Measurements from ENCODE around the gene KCNJ1.
A peak's percentile ranks its signal among the peaks of the same experiment; 100 is the strongest.

Gene KCNJ1

DNA sequence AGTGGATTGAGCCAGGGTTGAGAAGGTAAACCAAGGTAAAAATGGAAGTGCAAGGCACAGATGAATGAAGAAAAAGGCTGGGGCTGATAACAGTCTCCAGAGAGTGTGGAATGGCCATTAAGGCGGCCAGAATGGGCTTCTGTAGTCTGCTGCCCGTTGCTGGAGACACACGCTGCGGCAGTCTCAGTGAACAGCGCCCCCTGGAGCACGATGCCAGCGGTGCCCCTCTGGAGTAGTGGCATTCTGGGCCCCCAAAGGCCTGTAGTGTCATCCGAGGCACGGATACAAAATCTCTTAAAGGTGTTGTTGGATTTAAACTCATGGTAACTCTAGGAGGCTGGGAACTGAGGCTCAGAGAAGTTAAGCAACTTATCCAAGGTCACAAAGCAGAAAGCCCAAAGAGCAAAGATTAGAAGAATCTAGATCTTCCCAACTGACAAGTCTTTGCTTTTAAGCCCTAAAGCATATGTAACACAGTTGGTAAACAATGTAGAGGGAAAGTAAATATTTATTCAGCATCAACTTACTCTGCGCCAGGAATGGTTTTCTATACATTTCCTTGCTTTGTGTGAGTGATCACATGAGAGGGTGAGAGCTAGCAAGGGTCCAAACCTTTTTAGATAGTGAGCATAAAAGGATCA lies 18.2 kb downstream of the KCNJ1 start:
- DNase-seq (ENCODE audit: low read depth) = no peak

DNA sequence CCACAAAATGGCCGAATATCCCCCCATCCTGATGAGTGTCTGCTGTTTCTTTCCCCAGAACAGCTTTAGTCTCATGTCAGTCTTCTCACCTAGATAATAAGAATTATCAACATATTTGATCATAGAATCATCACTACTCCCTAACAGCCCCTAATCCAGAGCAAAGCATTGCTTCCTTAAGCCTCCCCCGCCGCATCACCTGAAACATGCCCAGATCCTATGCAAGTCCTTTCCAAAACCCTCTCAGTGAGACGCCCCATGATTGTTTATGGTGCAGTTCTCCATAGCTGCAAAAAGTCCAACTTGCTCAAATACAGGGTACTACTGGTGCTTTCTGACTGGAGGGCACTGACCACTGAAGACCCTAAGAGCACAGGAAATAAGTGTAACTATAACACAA lies 20.1 kb downstream of the KCNJ1 start:
- DNase-seq (ENCODE audit: low read depth) = no peak

DNA sequence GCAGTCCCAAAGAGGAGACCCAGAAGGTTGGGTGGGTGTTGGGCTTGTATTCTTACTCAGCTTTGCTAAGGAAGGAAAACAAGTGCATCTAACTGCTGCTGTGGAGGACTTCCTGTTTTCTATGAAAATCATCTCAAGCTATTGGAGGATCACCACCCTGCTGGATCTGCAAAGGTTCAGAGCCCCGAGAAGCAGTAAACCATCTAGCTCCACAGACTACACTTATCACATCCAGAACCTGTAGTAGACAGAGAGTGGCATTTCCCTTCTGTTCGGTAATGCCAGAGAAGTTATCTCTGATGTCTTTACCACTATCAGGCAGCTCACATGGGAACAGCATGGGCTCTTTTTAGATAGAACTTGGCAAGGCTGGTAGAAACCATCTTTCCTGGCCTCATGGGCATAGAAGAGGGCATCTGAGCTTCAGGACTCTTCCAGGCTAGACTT lies 21.7 kb downstream of the KCNJ1 start:
- DNase-seq (ENCODE audit: low read depth) = no peak

DNA sequence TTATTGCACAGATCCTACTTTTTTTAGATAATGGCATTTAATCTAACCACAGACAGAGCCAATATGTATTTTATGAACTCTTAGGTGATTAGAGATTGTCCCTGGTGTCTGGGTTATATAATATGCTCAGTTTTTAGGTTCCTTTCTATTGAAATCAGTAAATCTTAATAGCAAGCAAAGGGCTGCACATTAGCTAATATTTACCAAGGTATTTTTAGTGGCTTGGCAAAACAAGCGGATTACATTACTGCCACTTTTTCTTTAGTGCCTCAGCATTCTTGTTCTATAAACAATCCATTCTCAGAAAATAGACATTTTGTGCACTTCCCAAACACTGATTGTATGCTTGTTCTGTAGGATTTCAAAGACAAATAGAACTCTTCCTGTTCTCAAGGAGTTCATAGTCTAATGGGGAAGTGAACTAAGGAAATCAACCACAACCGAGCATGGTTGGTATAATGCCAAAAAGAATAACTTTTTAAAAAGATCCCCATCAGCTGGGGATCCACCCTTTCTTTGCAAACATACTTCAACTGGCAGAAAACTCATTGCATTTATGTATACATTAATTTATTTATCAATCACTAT lies 23.8 kb downstream of the KCNJ1 start:
- no peak for DNase-seq (ENCODE audit: low read depth)

DNA sequence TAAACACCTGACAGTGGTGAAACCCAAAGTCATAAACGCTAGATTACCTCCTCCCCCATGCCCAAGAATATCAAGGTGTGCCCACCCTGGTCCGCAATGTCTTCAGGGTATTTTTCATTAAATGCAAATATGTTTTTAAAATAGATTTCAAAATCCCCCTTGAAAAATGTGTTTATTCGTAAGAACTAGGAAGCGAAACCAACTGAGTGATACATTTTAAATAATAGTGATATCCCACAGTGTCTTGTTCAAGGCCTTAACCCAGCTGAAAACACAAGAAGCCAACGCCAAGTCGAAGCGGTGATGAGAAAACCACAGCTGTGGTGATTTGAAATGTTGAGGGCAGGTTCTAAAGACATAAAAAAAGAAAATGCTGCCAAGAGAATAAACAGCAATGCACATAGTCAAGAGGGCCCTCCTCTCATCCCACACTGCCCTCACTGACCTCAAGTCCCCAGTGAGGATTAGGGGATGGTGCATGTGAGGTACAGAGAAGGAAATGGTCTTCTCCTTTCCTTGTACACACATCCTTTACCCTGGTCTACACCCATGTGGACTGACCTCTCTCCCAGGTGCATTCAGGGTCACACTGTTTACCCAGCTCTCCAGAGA lies 25.5 kb downstream of the KCNJ1 start:
- no peak for DNase-seq (ENCODE audit: low read depth)

DNA sequence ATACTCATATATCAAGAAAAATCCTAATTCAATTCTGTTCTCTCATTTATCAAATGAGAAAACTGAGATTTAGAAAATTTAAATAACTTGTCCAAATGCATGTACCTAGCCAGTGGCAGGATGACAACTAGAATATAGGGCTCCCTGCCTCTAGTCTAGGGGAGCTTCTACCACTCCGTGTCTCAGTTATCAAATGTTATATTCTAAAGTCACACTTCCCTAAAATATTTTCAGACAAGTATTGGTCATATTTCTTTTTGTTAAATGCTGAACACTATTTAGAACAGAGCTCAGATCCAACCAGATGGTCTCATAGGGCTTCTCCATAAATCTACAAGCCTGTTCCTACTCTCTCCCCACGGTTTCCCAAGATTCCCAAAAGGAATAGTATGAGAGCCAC lies 26.3 kb downstream of the KCNJ1 start:
- no peak for DNase-seq (ENCODE audit: low read depth)

DNA sequence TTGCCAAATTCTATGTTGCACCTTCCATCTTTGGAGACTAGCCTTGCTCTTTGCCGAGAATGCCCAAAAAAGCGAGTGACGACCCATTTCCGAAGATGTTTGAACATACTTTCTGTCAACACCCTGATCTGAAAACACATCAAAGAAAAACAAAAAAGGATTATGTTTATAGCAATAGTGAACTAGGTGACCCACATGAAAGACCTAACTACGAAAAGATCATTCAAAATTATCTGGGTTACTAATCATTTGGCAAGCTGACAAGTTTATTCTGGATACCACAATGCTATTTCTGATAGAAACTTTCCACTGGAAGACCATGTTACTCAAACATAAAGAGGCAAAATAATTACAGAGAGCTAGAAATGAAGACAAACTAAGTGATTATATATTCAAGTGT lies 27.0 kb downstream of the KCNJ1 start:
- DNase-seq (ENCODE audit: low read depth) = no peak

DNA sequence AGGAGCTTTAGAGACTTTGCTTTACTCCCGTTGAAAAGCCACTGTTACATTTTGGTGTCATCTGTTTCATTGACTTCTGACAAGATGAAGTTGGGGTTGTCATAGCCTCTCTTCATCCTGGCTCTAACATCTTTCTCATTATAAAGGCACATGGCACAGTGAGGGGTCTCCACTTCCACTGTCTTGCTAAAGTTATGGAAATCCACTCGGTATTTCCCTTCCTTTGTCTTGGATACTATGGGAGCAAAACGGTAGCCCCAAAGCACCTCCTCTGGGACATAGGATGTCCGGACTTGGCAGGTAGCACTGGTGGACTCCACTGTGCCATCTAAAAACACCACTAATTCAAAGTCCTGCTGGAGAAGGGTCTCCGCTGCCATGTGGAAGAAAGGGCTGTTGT lies 28.0 kb downstream of the KCNJ1 start:
- no peak for DNase-seq (ENCODE audit: low read depth)

DNA sequence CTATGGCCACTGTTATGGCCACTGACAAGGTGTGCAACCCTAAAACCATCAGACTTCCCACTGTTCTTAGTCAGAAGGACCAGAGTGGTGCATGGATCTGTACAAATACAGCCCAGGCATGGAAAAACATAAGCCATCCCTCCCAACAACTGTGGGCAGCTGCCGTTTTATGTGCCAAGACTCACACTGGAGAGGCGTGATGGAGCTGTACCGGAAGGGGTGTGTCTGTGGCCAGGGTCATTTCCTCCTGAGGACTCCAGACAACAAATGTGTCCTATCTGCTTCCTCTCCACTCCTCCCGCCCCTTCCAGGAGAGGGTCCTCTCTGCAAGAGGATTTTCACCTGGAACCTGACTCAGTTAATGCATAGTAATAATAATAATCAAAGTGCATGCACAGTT lies 29.5 kb downstream of the KCNJ1 start:
- DNase-seq (ENCODE audit: low read depth) = no peak

DNA sequence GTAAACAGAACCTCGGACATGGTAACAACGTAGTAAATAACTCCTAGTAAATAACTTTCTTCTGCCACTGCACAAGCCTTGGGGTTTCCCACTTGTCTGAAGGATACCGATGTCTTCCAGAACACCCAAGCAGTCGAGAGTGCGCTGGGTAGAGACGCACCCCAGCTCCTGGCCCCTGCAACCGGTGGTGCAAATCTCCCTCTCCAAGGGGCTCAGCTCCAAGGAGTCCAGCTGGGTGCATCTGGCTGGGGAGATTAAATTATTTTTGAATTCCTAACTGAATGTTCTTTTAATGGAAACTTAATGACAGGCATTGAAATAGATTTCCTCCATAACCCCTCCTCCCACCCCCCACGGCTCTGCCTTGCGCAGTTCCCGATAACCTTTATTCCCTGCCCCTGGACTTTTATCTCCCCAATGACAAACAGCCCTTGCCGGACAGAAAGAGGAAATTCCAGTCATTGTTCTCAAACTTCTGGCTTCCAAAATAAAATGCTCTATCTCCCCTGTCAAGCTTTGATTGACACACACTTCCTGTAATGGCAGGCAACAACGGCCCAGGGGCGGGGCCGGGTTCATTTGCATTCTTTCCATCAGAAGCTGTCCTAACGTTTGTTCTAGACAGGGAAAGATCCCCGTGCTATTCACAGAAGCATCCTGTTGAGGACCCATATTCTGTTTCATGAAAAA lies 31.2 kb downstream of the KCNJ1 start:
- DNase-seq (ENCODE audit: low read depth) = no peak

DNA sequence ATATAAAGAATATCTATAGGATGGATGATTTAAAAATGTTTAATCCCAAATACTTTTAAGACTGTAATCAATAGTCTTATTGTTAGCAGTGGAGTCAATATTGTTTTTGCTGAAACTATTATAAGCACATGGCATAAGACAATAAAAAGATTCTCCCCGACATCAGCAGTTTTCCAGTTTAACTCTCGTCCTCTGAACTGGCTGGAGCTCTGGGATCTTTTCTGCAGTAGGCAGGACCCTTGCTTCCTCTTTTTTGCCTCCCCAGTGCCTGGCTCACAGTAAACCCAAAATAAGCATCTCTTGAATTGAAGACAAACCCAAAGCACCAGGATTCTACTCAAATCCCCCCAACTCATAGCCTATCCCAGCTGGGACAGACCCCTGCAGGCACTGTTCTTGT lies 32.9 kb downstream of the KCNJ1 start:
- DNase-seq (ENCODE audit: low read depth) = no peak

DNA sequence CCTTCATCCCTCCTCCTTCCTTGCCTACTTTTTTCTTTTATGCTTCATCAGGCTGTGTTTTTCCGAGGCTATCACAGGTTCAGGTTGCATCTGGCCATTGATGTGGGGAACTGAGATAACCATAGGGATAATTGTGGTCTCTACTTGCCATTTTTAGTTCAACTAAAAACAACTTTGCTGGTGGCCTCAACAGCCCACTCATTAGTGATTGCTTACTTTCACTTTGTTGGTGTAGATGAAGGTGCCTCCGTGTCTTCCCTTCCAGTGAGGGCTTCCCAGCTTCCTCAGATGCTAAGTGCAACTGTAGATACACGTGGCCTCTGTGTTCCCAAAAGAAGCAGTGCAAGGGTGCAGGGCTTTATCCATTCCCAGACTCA lies 35.0 kb downstream of the KCNJ1 start:
- no peak for DNase-seq (ENCODE audit: low read depth)

DNA sequence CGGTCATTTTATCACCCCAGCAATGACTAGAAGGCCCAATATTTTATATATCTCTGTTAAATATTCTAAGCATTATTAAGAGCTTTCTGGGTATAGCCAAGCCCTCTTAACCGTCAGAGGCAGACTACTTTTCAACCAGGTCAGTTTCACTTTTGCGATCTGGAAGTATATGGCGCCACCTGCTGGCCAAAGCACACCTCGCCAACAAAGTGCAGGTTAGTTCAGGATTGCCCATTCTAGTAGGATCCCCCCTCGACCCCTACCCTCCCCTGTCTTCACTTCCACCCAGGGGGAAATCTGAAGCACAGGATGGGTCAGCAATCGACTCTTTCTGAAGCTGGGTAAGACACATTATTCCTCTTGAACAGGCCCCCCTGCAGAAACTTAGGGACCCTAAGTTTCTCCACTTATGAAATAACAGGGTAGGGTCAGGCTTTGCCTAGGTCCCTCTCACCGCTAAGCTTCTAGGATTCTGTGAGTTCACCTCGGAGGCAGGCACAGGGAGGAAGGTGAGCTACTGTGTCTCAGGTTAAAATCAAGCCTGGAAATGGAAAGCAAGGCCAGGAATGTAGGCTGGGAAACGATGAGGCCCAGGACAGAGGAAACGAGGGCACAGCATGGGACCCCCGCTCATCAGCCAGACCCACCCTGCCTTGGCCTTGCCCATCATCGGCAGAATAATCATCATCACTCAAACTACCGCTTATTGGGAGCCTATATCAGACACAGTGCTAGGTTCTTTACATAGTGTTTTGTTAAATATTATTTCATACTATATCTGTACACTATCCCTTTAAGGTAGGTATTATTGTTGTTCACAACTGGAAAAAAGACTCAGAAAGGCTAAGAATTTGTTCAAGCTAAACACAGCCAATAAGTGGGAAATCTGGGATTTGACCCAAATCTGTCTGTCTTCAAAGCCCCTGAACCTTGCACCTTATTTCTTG lies 35.6 kb downstream of the KCNJ1 start:
- peak; percentile 66 for DNase-seq (ENCODE audit: low read depth)

DNA sequence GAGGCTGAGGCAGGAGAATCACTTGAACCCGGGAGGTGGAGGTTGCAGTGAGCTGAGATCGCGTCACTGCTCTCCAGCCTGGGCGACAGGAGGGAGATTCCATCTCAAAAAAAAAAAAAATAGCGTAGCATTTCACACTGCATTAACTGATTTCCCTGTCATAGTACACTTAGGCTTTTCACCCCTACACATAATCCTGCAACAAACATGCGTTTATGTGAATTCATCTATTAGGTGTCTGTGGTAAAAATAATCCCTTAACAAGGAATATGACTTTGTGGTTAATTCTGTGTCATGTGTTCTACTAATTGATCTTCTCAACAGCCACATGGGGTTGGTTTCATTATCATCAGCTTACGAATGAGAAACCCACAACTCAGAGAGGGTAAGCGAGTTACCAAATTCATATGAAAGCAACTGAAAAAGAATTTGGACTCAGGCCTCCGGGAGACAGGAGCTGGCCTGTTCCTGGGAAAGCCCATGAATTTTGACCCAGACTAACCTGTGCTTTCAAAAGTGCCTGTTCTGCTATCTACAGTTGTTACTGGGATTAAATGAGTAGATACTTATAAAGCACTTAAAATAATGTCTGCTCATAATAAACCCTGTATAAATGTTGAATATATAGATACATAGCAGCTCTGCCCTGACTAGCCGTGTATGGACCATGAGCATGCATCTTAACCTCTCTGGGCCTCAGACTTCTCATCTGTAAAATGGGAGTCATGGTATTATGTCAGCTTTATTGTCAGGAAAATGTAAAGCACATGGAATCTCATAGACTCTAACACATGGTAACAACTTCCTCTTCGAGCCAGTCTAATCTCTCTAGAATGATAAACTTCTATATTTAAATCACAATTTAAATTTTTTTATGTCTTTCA lies 36.6 kb downstream of the KCNJ1 start:
- DNase-seq (ENCODE audit: low read depth) = no peak

DNA sequence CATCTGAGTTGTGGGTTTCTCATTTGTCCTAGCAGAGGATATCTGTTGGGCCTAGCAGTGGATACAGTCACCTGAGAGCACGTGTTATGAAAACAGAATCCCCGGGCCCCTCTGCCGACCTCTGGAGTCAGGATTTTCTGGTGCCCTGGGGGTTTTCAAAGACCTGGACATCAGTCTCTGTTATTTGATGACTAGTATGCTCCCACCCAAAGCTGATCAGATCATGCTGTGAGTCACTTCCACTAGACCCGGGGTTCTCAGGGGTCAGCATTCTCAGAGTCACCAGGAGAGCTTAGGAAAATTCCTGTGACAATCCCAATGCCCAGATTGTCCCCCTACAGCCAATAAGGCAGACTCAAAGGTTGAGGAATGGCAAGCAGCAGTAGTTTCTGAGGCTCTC lies 38.7 kb downstream of the KCNJ1 start:
- no peak for DNase-seq (ENCODE audit: low read depth)

DNA sequence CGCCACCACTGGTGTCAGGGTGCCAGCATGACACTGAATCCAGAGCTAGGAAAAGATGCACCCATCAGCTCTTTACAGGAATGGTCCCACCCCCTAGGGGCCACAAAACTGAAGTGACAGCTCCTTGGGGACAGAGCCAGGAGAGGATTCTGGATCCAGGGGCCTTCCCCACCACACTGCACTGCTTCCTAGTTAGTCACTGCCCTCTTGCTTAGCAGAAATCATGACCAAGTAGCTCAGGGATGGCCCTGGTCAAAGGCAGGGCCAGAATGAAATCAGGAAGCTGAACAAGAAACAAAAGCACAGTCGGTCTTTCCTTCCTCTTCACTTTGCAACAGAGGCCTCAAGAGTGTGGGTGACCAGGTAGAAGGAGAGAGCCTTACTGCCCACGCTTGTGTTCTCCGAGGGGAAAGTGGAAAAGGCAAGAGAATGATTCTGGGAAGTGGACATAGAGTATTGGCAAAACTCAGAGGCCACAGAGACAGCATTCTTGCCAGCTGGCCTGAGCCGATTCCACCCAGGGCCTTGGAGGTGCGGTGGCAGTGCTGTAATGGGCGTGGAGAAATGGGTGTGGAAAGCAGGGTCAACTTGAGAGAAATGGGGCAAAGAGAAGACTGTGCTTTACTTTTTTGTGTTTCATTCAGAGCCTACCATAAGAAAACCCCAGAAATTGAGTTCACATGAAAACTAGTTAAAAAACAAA lies 39.8 kb downstream of the KCNJ1 start:
- no peak for DNase-seq (ENCODE audit: low read depth)

DNA sequence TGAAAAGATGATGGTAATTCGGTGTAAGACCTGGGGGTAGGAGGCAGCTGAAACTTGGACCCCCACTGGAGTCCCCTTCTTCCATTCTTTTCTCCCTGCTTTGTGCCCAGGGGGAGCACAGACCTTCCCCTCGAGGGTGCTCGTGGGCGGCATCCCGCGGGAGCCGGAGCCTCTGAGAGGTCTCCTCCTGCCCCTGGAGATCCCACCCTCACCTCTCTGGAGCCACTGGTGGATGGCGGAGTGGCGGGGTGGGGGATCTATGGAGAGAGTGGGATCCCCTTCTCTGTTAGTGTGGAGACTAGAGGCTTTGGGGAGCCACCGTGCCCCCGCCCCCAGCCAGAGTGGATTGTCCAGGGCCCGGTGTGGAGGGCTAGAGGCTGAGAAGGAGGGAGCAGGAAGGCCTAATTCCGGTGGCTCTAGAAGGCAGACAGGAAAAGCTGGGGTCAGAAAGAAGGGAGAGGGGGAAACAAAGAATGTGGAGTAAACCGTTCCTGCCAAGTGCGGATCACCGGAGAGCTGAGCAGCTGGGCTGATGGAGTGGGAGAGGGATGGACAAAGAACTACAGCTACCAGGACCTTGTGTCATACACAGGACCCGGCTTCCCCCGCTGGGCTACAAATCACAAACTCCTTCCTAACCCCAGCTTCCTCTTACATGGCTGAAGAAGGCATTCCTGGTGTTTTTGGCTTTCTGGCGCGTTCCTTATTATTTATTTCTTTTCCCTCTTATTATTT lies 41.9 kb downstream of the KCNJ1 start:
- DNase-seq (ENCODE audit: low read depth) = no peak

DNA sequence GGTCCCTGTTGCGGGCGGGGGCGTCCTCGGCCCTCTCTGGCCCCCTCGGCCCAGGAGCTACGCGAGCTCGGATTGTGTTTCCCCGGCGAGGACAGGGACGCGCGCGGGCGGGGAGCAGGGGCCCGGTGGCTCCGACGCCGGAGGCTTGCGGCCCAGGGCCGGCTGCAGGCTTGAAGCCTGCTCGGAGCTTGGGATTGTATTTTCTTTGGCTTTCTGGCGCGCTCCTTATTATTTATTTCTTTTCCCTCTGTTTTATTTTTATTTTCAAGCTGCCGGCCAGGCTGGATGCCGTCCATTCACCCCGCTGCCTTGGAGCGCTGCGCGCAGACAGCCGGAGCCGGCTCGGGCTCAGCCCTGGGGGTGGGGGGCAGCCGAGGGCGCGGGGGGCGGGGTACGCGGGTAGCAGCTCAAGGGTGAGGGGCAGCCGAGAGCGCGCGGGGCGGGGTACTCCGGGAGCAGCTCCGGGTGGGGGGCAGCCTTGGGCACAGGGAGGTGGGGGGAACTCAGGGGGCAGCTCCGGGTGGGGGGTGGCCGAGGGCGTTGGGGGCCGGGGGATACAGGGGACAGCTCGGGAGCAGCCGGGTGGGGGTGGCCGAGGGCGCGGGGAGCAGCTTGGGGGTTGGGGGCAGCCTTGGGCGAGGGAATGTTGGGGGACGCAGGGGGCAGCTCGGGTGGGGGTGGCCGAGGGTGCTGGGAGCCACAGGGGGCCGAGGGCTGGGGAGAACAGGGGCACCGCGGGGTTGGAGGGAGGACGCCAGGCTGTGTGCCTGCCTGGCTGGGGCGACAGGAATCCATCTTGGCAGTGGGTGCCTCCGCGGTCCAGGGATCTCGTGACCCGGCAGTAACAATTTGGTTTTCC lies 42.7 kb downstream of the KCNJ1 start:
- DNase-seq (ENCODE audit: low read depth) = no peak

DNA sequence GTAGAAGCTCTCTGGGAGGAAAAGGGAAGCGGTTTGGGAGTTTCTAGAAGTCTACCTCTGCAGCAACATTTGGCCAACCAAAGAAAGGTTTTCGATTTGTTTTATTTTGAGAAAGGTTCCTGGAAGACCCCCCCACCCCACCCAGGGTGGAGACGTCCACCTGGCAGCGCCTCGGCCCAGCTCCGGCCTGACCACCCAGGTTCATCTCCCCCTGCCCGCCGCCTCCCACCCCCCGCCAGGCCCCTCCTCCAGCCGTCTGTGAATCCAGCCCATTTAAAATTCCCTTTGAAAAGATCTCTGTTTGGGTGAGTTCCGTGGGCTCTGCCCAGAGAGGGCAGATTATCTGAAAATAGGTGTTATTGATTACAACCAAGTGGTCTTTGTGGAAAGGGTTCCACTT lies 43.3 kb downstream of the KCNJ1 start:
- no peak for DNase-seq (ENCODE audit: low read depth)

Measured in stimulated activated CD8-positive, alpha-beta memory T cell treated with anti-CD3 and anti-CD28 coated beads, Interleukin-12 subunit alpha, Interleukin-12 subunit beta, amount 100 ng/mL, for 4 hours (primary cell).